Esophagus squamous epithelium (tissue), 5 donors: ENCODE data around the gene CRELD2. TPM values are rescaled to one million over a fixed set of nuclear protein-coding genes. Genes with fewer than 3 reads are reported as not detected.

ENCODE experiments used
- DNase-seq: peaks from one replicate; lab custom pipeline; 2025; lab: John Stamatoyannopoulos, UW
- H3K27ac ChIP-seq, 4 donors: fragments of 200-600 bp; sonication (generic); one replicate each; pipeline ENCODE4 v1.5.1; 2016 to 2019; ENCODE audit warnings: mild to moderate bottlenecking in 1 of 4
- H3K27me3 ChIP-seq, 4 donors: fragments of 200-600 bp; sonication (generic); 1 replicate in 3 of 4; 2 replicates in 1 of 4; pipeline versions ENCODE4 v1.5.1 to v1.6.0; 2017 to 2021; ENCODE audit warnings: antibody characterized with exemption in 1 of 4
- H3K36me3 ChIP-seq, 3 donors: fragments of 200-600 bp; sonication (generic); one replicate each; pipeline ENCODE4 v1.5.1; 2016 to 2019
- H3K4me1 ChIP-seq, 3 donors: fragments of 200-600 bp; sonication (generic); one replicate each; pipeline ENCODE4 v1.5.1; 2017 to 2019
- H3K4me3 ChIP-seq, 4 donors: fragments of 200-600 bp; sonication (generic); 1 replicate in 3 of 4; 2 replicates in 1 of 4; pipeline ENCODE4 v1.5.1; 2016 to 2019; ENCODE audit warnings: mild to moderate bottlenecking in 2 of 4, moderate library complexity in 1 of 4
- H3K9me3 ChIP-seq, 3 donors: fragments of 200-600 bp; sonication (generic); one replicate each; pipeline ENCODE4 v1.5.1; 2016 to 2019
- CTCF ChIP-seq, 6 experiments: fragments of 450-650 bp in 4 of 6; fragments of 200-600 bp in 2 of 6; sonication (generic) in 2 of 6; IDR thresholded peaks; one replicate each; pipeline ENCODE4 v1.5.1; 2016 to 2019; ENCODE audit warnings: antibody characterized with exemption in 6 of 6, mild to moderate bottlenecking in 4 of 6, moderate library complexity in 4 of 6
- POLR2A ChIP-seq, 4 donors: fragments of 450-650 bp; IDR thresholded peaks; one replicate each; pipeline ENCODE4 v1.6.1; 2017; ENCODE audit warnings: antibody characterized with exemption in 4 of 4, mild to moderate bottlenecking in 4 of 4, moderate library complexity in 3 of 4
- WGBS, 2 donors: methylation state at CpG; one replicate each; pipeline ENCODE4 v1.1.5; 2018; 5-methylcytosine and 5-hydroxymethylcytosine counted together
- intact Hi-C: fragments of 100-400 bp; cut with DNase I; formaldehyde crosslinking; loops from one replicate; pipeline ENCODE4 v1.15.0; 2022
- total RNA-seq, 4 donors: library from RNA; depleted of rRNA; stranded (reverse); fragments of >200 nt; gene quantifications; one replicate each; pipeline ENCODE4 v1.1.0, GENCODE V29; 2016
- donor health status: DM: yes; HTN: yes; CAD: no.

The CRELD2 gene
- total RNA-seq, 4 donors from 2014 or later: 22.7 to 45.7 (median 35.5) TPM

- Histone ChIP-seq H3K4me1 (no peaks in the 10 kb centered on the region), H3K36me3 (peaks cover 0 to 41% (median 0%) of the 10 kb centered on the region in 3 donors), H3K4me3 (no peak overlapping the region), H3K27ac (no peak overlapping the region), H3K27me3 (no peaks in the 10 kb centered on the region), H3K9me3 (no peaks in the 10 kb centered on the region)
- TF ChIP-seq CTCF (IDR thresholded peaks at IDR 0.05) (no peak), POLR2A (IDR thresholded peaks at IDR 0.05) (no peak)
- DNase-seq: no peak
- WGBS, 2 donors: 95 to 100% methylated on average over 4 of the region's 5 CpGs
- intact Hi-C loops: no loop called here
Observed at GRCh38 chr22:49896201-49896600, 22.2 kb upstream of the CRELD2 start.

- WGBS, 2 donors: 91 to 95% methylated on average over 8 of the region's 8 CpGs
- no peak for TF ChIP-seq CTCF (IDR thresholded peaks at IDR 0.05)
- no peak for TF ChIP-seq POLR2A (IDR thresholded peaks at IDR 0.05)
- Histone ChIP-seq H3K4me1 (no peaks in the 10 kb centered on the region), H3K9me3 (no peaks in the 10 kb centered on the region), H3K36me3 (peaks cover 0 to 47% (median 0%) of the 10 kb centered on the region in 3 donors), H3K27ac (no peak overlapping the region), H3K4me3 (no peak overlapping the region), H3K27me3 (no peaks in the 10 kb centered on the region)
- intact Hi-C loops: no loop called here
- DNase-seq: no peak
Observed at GRCh38 chr22:49897015-49897684, 21.3 kb upstream of the CRELD2 start.

- TF ChIP-seq POLR2A (IDR thresholded peaks at IDR 0.05) (no peak), CTCF (IDR thresholded peaks at IDR 0.05) (no peak)
- Histone ChIP-seq H3K4me3 (no peak overlapping the region), H3K36me3 (peaks cover 9 to 64% (median 11%) of the 10 kb centered on the region in 3 donors), H3K27me3 (no peaks in the 10 kb centered on the region), H3K9me3 (no peaks in the 10 kb centered on the region), H3K27ac (no peak overlapping the region), H3K4me1 (no peaks in the 10 kb centered on the region)
- WGBS, 2 donors: 78 to 94% methylated on average over 6 of the region's 6 CpGs
- no peak for DNase-seq
- intact Hi-C loops: no loop called here
Observed at GRCh38 chr22:49899530-49899929, 18.9 kb upstream of the CRELD2 start.

- no peaks in the 10 kb centered on the region for H3K9me3 ChIP-seq
- intact Hi-C loops: no loop called here
- no peak overlapping the region for H3K27ac ChIP-seq
- H3K4me1 ChIP-seq: no peaks in the 10 kb centered on the region
- no peaks in the 10 kb centered on the region for H3K27me3 ChIP-seq
- no peak for DNase-seq
- no peak overlapping the region for H3K4me3 ChIP-seq
- peaks cover 9 to 75% (median 11%) of the 10 kb centered on the region in 3 donors for H3K36me3 ChIP-seq
- WGBS, 2 donors: 86% methylated on average over 11 to 16 of the region's 30 CpGs
- no peak for TF ChIP-seq CTCF (IDR thresholded peaks at IDR 0.05)
- TF ChIP-seq POLR2A (IDR thresholded peaks at IDR 0.05): no peak
Observed at GRCh38 chr22:49900441-49901230, 17.8 kb upstream of the CRELD2 start.

- no peak for DNase-seq
- no peak overlapping the region for H3K4me3 ChIP-seq
- H3K27me3 ChIP-seq: no peaks in the 10 kb centered on the region
- H3K4me1 ChIP-seq: no peaks in the 10 kb centered on the region
- TF ChIP-seq CTCF (IDR thresholded peaks at IDR 0.05) (no peak), POLR2A (IDR thresholded peaks at IDR 0.05) (no peak)
- WGBS, 2 donors: 91 to 98% methylated on average over 11 of the region's 11 CpGs
- peaks cover 9 to 83% (median 11%) of the 10 kb centered on the region in 3 donors for H3K36me3 ChIP-seq
- H3K9me3 ChIP-seq: no peaks in the 10 kb centered on the region
- no peak overlapping the region for H3K27ac ChIP-seq
- intact Hi-C loops: no loop called here
Observed at GRCh38 chr22:49901457-49901856, 17.0 kb upstream of the CRELD2 start.
